Measurements from ENCODE around the gene NEMP1. TPM values are rescaled to one million over a fixed set of nuclear protein-coding genes. Genes with fewer than 3 reads are reported as not detected.

Gene NEMP1
- total and polyA plus RNA-seq, 10 of the 15 experiments (the other 5 are each of a cell fraction or from before 2014, with no cell fraction given): 4.0 to 45.9 (median 19.8) TPM

DNA sequence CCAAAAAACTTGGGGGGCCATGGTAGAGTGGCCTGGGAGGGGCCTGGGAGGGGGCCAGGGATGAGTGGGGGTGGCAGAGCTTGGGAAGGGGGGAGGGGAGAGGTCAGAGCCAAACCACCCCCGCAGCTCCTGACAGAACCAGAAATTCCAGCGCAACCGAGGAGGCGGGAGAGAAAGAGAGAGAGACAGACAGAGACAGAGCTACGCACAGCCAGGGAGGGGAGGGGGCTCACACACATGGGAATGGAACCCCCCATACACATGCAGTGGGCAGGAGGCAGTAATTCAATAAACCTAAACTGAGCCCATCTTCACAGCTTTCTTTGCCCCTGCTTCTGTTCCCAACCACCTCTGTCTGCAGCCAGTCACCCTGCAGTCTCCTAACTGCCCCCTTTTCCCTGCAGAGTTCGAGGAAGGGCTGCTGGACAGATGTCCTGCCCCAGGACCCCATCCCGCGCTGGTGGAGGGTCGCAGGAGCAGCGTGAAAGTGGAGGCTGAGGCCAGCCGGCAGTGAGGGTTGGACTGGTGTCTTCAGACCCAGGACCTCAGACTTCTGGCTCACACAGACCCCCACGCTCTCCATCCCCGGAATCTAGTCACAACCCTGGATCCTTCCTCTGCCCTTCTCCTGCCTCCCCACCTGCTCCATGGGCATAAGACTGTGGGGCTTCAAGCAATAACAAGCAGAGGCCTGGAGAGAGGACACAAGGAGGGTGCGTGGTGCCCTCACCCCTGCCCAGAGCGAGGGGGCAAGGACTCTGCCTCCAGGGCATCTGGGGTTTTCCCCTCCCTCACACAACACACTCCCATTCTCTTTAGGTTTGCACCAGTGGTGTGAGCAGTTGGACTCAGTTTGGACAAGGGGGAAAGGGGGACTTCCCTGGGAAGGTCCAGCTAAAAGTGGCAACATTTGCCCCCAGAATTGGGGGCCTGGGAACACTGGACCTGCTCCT, 15.9 kb upstream of the NEMP1 start (continued):
- TF ChIP-seq, protein P1, sequence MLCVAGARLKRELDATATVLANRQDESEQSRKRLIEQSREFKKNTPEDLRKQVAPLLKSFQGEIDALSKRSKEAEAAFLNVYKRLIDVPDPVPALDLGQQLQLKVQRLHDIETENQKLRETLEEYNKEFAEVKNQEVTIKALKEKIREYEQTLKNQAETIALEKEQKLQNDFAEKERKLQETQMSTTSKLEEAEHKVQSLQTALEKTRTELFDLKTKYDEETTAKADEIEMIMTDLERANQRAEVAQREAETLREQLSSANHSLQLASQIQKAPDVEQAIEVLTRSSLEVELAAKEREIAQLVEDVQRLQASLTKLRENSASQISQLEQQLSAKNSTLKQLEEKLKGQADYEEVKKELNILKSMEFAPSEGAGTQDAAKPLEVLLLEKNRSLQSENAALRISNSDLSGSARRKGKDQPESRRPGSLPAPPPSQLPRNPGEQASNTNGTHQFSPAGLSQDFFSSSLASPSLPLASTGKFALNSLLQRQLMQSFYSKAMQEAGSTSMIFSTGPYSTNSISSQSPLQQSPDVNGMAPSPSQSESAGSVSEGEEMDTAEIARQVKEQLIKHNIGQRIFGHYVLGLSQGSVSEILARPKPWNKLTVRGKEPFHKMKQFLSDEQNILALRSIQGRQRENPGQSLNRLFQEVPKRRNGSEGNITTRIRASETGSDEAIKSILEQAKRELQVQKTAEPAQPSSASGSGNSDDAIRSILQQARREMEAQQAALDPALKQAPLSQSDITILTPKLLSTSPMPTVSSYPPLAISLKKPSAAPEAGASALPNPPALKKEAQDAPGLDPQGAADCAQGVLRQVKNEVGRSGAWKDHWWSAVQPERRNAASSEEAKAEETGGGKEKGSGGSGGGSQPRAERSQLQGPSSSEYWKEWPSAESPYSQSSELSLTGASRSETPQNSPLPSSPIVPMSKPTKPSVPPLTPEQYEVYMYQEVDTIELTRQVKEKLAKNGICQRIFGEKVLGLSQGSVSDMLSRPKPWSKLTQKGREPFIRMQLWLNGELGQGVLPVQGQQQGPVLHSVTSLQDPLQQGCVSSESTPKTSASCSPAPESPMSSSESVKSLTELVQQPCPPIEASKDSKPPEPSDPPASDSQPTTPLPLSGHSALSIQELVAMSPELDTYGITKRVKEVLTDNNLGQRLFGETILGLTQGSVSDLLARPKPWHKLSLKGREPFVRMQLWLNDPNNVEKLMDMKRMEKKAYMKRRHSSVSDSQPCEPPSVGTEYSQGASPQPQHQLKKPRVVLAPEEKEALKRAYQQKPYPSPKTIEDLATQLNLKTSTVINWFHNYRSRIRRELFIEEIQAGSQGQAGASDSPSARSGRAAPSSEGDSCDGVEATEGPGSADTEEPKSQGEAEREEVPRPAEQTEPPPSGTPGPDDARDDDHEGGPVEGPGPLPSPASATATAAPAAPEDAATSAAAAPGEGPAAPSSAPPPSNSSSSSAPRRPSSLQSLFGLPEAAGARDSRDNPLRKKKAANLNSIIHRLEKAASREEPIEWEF (IDR thresholded peaks at IDR 0.05; ENCODE audit: insufficient replicate concordance, low read depth, low read length): no peak
- no peak for TF ChIP-seq EED (IDR thresholded peaks at IDR 0.05; ENCODE audit: low read depth)
- TF ChIP-seq FOXM1 (IDR thresholded peaks at IDR 0.05; ENCODE audit: low read depth, low read length): no peak
- 0 out of 3 replicates have a peak, but pooled peaks of 1 of the 2 experiments have one; percentile 11 for TF ChIP-seq EGR1 (IDR thresholded peaks at IDR 0.05; ENCODE audit: borderline replicate concordance in 1 of 2, low read depth in 2 of 2, low read length in 2 of 2)
- no peak for TF ChIP-seq BACH1 (IDR thresholded peaks at IDR 0.05; ENCODE audit: borderline replicate concordance)
- no peak for TF ChIP-seq RELA (IDR thresholded peaks at IDR 0.05; ENCODE audit: borderline replicate concordance, partially characterized antibody)
- TF ChIP-seq RAD51 (IDR thresholded peaks at IDR 0.05): no peak
- 0 out of 2 replicates have a peak, but pooled peaks have one; percentile 7 for TF ChIP-seq TAF1 (IDR thresholded peaks at IDR 0.05; ENCODE audit: borderline replicate concordance, low read depth, low read length)
- TF ChIP-seq PML (IDR thresholded peaks at IDR 0.05; ENCODE audit: low read length): no peak
- peak; percentile 83; the same call in 1 of the 2 replicates for TF ChIP-seq POLR2AphosphoS2 (IDR thresholded peaks at IDR 0.05; ENCODE audit: low read depth, low read length)
- TF ChIP-seq, protein P2, sequence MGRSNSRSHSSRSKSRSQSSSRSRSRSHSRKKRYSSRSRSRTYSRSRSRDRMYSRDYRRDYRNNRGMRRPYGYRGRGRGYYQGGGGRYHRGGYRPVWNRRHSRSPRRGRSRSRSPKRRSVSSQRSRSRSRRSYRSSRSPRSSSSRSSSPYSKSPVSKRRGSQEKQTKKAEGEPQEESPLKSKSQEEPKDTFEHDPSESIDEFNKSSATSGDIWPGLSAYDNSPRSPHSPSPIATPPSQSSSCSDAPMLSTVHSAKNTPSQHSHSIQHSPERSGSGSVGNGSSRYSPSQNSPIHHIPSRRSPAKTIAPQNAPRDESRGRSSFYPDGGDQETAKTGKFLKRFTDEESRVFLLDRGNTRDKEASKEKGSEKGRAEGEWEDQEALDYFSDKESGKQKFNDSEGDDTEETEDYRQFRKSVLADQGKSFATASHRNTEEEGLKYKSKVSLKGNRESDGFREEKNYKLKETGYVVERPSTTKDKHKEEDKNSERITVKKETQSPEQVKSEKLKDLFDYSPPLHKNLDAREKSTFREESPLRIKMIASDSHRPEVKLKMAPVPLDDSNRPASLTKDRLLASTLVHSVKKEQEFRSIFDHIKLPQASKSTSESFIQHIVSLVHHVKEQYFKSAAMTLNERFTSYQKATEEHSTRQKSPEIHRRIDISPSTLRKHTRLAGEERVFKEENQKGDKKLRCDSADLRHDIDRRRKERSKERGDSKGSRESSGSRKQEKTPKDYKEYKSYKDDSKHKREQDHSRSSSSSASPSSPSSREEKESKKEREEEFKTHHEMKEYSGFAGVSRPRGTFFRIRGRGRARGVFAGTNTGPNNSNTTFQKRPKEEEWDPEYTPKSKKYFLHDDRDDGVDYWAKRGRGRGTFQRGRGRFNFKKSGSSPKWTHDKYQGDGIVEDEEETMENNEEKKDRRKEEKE (IDR thresholded peaks at IDR 0.05): no peak
- no peak for TF ChIP-seq SMARCA5 (IDR thresholded peaks at IDR 0.05)
- no peak for TF ChIP-seq FOXK2 (IDR thresholded peaks at IDR 0.05)
- TF ChIP-seq, protein P3, sequence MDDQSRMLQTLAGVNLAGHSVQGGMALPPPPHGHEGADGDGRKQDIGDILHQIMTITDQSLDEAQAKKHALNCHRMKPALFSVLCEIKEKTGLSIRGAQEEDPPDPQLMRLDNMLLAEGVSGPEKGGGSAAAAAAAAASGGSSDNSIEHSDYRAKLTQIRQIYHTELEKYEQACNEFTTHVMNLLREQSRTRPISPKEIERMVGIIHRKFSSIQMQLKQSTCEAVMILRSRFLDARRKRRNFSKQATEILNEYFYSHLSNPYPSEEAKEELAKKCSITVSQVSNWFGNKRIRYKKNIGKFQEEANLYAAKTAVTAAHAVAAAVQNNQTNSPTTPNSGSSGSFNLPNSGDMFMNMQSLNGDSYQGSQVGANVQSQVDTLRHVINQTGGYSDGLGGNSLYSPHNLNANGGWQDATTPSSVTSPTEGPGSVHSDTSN (IDR thresholded peaks at IDR 0.05; ENCODE audit: insufficient replicate concordance, low read depth, low read length): no peak
- no peak for TF ChIP-seq NR2F1 (conservative IDR thresholded peaks at IDR 0.05)
- TF ChIP-seq, protein P4, sequence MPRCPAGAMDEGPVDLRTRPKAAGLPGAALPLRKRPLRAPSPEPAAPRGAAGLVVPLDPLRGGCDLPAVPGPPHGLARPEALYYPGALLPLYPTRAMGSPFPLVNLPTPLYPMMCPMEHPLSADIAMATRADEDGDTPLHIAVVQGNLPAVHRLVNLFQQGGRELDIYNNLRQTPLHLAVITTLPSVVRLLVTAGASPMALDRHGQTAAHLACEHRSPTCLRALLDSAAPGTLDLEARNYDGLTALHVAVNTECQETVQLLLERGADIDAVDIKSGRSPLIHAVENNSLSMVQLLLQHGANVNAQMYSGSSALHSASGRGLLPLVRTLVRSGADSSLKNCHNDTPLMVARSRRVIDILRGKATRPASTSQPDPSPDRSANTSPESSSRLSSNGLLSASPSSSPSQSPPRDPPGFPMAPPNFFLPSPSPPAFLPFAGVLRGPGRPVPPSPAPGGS (IDR thresholded peaks at IDR 0.05; ENCODE audit: borderline replicate concordance, insufficient read depth, low read depth, low read length, poor library complexity, severe bottlenecking): no peak
